SH-SY5Y (cell line): ENCODE measurements around the gene CCDC89.

Source experiments
- GATA2 ChIP-seq: IDR thresholded peaks from 2 replicates; pipeline ENCODE4 v1.6.1; 2011; ENCODE audit warnings: mild to moderate bottlenecking, low read depth, low read length
- GATA3 ChIP-seq: IDR thresholded peaks from 2 replicates; pipeline ENCODE4 v1.6.1; 2011; ENCODE audit warnings: low read depth, mild to moderate bottlenecking, low read length, moderate library complexity

GRCh38 chr11:85668157-85668556, 17.8 kb downstream of the CCDC89 start:
- TF ChIP-seq GATA2 (no peak), GATA3 (no peak)
